GM13976 (cell line): ENCODE measurements around the gene ASAP2.

Source experiments
- DNase-seq: peaks from one replicate; pipeline ENCODE4 v3.0.0; 2012; ENCODE audit warnings: low spot score
- CTCF ChIP-seq: IDR thresholded peaks from 2 replicates; pipeline ENCODE4 v1.5.1; 2012; ENCODE audit warnings: borderline replicate concordance, mild to moderate bottlenecking; ENCODE audit not compliant: insufficient read depth; ENCODE audit errors: extremely low read depth, missing control alignments, control extremely low read depth
- in situ Hi-C: fragments of 300-500 bp; cut with MboI; formaldehyde crosslinking; loops from one replicate; pipeline ENCODE4 v1.12.0; 2022; ENCODE audit warnings: low sequenced_read_pairs, mixed read lengths, inconsistent platforms; ENCODE audit not compliant: unreplicated experiment

ASAP2 gene

GRCh38 chr2:9319338-9319715, 112.7 kb downstream of the ASAP2 start:
- TF ChIP-seq CTCF: no peak
- in situ Hi-C loops: no loop called here
- no peak for DNase-seq

GRCh38 chr2:9322576-9322975, 116.0 kb downstream of the ASAP2 start:
- TF ChIP-seq CTCF: no peak
- no peak for DNase-seq
- in situ Hi-C loops: no loop called here

- no peak for DNase-seq
- in situ Hi-C loops: no loop called here
- TF ChIP-seq CTCF: no peak
Measured at GRCh38 chr2:9325428-9325827, 118.8 kb downstream of the ASAP2 start.

GRCh38 chr2:9326975-9327374, 120.4 kb downstream of the ASAP2 start:
- in situ Hi-C loops: no loop called here
- DNase-seq: no peak
- no peak for TF ChIP-seq CTCF

- in situ Hi-C loops: no loop called here
- no peak for DNase-seq
Measured at GRCh38 chr2:9327873-9328352, 121.3 kb downstream of the ASAP2 start.

GRCh38 chr2:9328931-9329330, 122.3 kb downstream of the ASAP2 start:
- in situ Hi-C loops: no loop called here
- no peak for TF ChIP-seq CTCF
- no peak for DNase-seq

More at GRCh38 chr2:9327873-9328352, 121.3 kb downstream of the ASAP2 start:
- no peak for TF ChIP-seq CTCF

GRCh38 chr2:9329497-9329896, 122.9 kb downstream of the ASAP2 start:
- in situ Hi-C loops: no loop called here
- no peak for DNase-seq
- no peak for TF ChIP-seq CTCF
